Trophoblast cell (in vitro differentiated cells and primary cell): ENCODE data around the gene SYPL1.

Source experiments
- DNase-seq, 2 donors: peaks; one replicate each; pipeline ENCODE4 v3.0.0-alpha.2; 2016
- H2AFZ ChIP-seq: 2 replicates; pipeline ENCODE4 v1.6.1; 2013; ENCODE audit warnings: low read length, moderate library complexity, mild to moderate bottlenecking; ENCODE audit not compliant: insufficient read depth, poor library complexity
- H2AK5ac ChIP-seq: 2 replicates; pipeline ENCODE4 v1.6.1; 2013; ENCODE audit warnings: mild to moderate bottlenecking, low read length
- H2BK120ac ChIP-seq: 2 replicates; pipeline ENCODE4 v1.6.1; 2013; ENCODE audit warnings: low read length, mild to moderate bottlenecking, moderate library complexity; ENCODE audit not compliant: insufficient read depth, poor library complexity
- H2BK12ac ChIP-seq: 2 replicates; pipeline ENCODE4 v1.6.1; 2013; ENCODE audit warnings: mild to moderate bottlenecking, low read length, moderate library complexity
- H2BK5ac ChIP-seq: 2 replicates; pipeline ENCODE4 v1.6.1; 2013; ENCODE audit warnings: low read length, low read depth, moderate library complexity, mild to moderate bottlenecking; ENCODE audit not compliant: poor library complexity
- H3K14ac ChIP-seq: 2 replicates; pipeline ENCODE4 v1.6.1; 2013; ENCODE audit warnings: mild to moderate bottlenecking, low read length
- H3K18ac ChIP-seq: 2 replicates; pipeline ENCODE4 v1.6.1; 2013; ENCODE audit warnings: mild to moderate bottlenecking, low read length
- H3K23ac ChIP-seq: 2 replicates; pipeline ENCODE4 v1.6.1; 2013; ENCODE audit warnings: low read length
- H3K27ac ChIP-seq: 2 replicates; pipeline ENCODE4 v1.5.1; 2013; ENCODE audit warnings: low read depth, mild to moderate bottlenecking, inconsistent platforms, low read length, moderate library complexity
- H3K27me3 ChIP-seq: 2 replicates; pipeline ENCODE4 v1.6.1; 2013; ENCODE audit warnings: inconsistent platforms, mild to moderate bottlenecking, low read length, moderate library complexity; ENCODE audit not compliant: insufficient read depth
- H3K36me3 ChIP-seq, 2 experiments: 1 replicate in 1 of 2; 2 replicates in 1 of 2; pipeline ENCODE4 v1.6.1; 2013; ENCODE audit warnings: low read length in 2 of 2, mild to moderate bottlenecking in 2 of 2, moderate library complexity in 1 of 2; ENCODE audit not compliant: insufficient read depth in 2 of 2, control insufficient read depth in 1 of 2
- H3K4ac ChIP-seq: 2 replicates; pipeline ENCODE4 v1.6.1; 2013; ENCODE audit warnings: low read depth, mild to moderate bottlenecking, low read length, moderate library complexity
- H3K4me1 ChIP-seq, 2 experiments: 1 replicate in 1 of 2; 2 replicates in 1 of 2; pipeline ENCODE4 v1.6.1; 2013; ENCODE audit warnings: low read length in 2 of 2, mild to moderate bottlenecking in 2 of 2, moderate library complexity in 1 of 2; ENCODE audit not compliant: insufficient read depth in 2 of 2, control insufficient read depth in 1 of 2
- H3K4me2 ChIP-seq: 2 replicates; pipeline ENCODE4 v1.6.1; 2013; ENCODE audit warnings: inconsistent platforms, mild to moderate bottlenecking, low read length, moderate library complexity
- H3K4me3 ChIP-seq: 2 replicates; pipeline ENCODE4 v1.5.1; 2013; ENCODE audit warnings: mild to moderate bottlenecking, low read depth, low read length, inconsistent platforms
- H3K79me1 ChIP-seq: one replicate; pipeline ENCODE4 v1.6.1; 2013; ENCODE audit warnings: low read length
- H3K79me2 ChIP-seq: 2 replicates; pipeline ENCODE4 v1.6.1; 2013; ENCODE audit warnings: low read length, mild to moderate bottlenecking; ENCODE audit not compliant: control insufficient read depth, insufficient read depth, poor library complexity
- H3K9ac ChIP-seq: 2 replicates; pipeline ENCODE4 v1.6.1; 2013; ENCODE audit warnings: mild to moderate bottlenecking, low read length
- H3K9me3 ChIP-seq: 2 replicates; pipeline ENCODE4 v1.6.1; 2013; ENCODE audit warnings: low read depth, mild to moderate bottlenecking, control low read depth, inconsistent platforms, low read length; ENCODE audit not compliant: insufficient read depth
- H4K12ac ChIP-seq: 2 replicates; pipeline ENCODE4 v1.6.1; 2013; ENCODE audit warnings: low read depth, mild to moderate bottlenecking, low read length, moderate library complexity
- H4K8ac ChIP-seq: 2 replicates; pipeline ENCODE4 v1.6.1; 2013; ENCODE audit warnings: low read depth, mild to moderate bottlenecking, low read length, moderate library complexity
- H4K91ac ChIP-seq: one replicate; pipeline ENCODE4 v1.6.1; 2013; ENCODE audit warnings: low read depth, mild to moderate bottlenecking, low read length, moderate library complexity
- WGBS: extraction: QIAGEN DNeasy Blood & Tissue Kit; methylation state at CpG from one replicate; pipeline ENCODE4 v1.1.7; 2013; ENCODE audit warnings: missing lambda C conversion rate; ENCODE audit not compliant: insufficient read length, insufficient coverage; ENCODE audit errors: extremely low coverage; 5-methylcytosine and 5-hydroxymethylcytosine counted together

SYPL1 gene

GRCh38 chr7:106071999-106072714 lies 40.0 kb downstream of the SYPL1 start:
- Histone ChIP-seq H4K12ac (no peak overlapping the region), H3K23ac (no peak overlapping the region), H3K79me2 (no peaks in the 10 kb centered on the region), H4K91ac (no peak overlapping the region), H3K9me3 (no peaks in the 10 kb centered on the region), H2BK120ac (no peak overlapping the region), H3K14ac (no peak overlapping the region), H3K9ac (no peak overlapping the region), H3K4me1 (peaks cover 6 to 11% of the 10 kb centered on the region in 2 experiments), H3K18ac (no peak overlapping the region), H3K4me3 (no peak overlapping the region), H2AK5ac (no peak overlapping the region), H3K4me2 (no peak overlapping the region), H3K36me3 (no peaks in the 10 kb centered on the region), H2BK12ac (no peak overlapping the region), H2AFZ (no peak overlapping the region), H3K27me3 (no peaks in the 10 kb centered on the region), H3K79me1 (no peaks in the 10 kb centered on the region), H2BK5ac (no peak overlapping the region), H3K4ac (no peak overlapping the region), H3K27ac (no peak overlapping the region), H4K8ac (no peak overlapping the region)
- WGBS, result no CpG with 5 or more reads among the region's 9 CpGs
- peak in 1 of 2 donors; percentile 42 for DNase-seq

- H3K4me3 ChIP-seq, result no peak overlapping the region
- H3K79me1 ChIP-seq, result no peaks in the 10 kb centered on the region
- H4K8ac ChIP-seq, result no peak overlapping the region
- H4K12ac ChIP-seq, result no peak overlapping the region
- no peak overlapping the region for H3K4ac ChIP-seq
- H3K18ac ChIP-seq, result no peak overlapping the region
- no peak overlapping the region for H4K91ac ChIP-seq
- WGBS, result no CpG with 5 or more reads among the region's 9 CpGs
- no peak overlapping the region for H2BK120ac ChIP-seq
- H3K27ac ChIP-seq, result no peak overlapping the region
- no peak overlapping the region for H2BK5ac ChIP-seq
- no peak overlapping the region for H3K23ac ChIP-seq
- H3K14ac ChIP-seq, result no peak overlapping the region
- H3K4me2 ChIP-seq, result no peak overlapping the region
- H2AK5ac ChIP-seq, result no peak overlapping the region
- no peaks in the 10 kb centered on the region for H3K36me3 ChIP-seq
- peaks cover 6 to 11% of the 10 kb centered on the region in 2 experiments for H3K4me1 ChIP-seq
- H3K9me3 ChIP-seq, result no peaks in the 10 kb centered on the region
- H3K27me3 ChIP-seq, result no peaks in the 10 kb centered on the region
- no peak overlapping the region for H3K9ac ChIP-seq
- no peak overlapping the region for H2AFZ ChIP-seq
- peak; percentile 81 to 86 for DNase-seq
- H2BK12ac ChIP-seq, result no peak overlapping the region
- no peaks in the 10 kb centered on the region for H3K79me2 ChIP-seq
These were observed 40.6 kb downstream of the SYPL1 start for GRCh38 chr7:106071356-106071998.

GRCh38 chr7:106070567-106071254 lies 41.4 kb downstream of the SYPL1 start:
- Histone ChIP-seq H3K79me1 (no peaks in the 10 kb centered on the region), H3K9ac (no peak overlapping the region), H3K27me3 (no peaks in the 10 kb centered on the region), H4K8ac (no peak overlapping the region), H3K9me3 (no peaks in the 10 kb centered on the region), H2BK120ac (no peak overlapping the region), H2BK5ac (no peak overlapping the region), H2AK5ac (no peak overlapping the region), H2BK12ac (no peak overlapping the region), H2AFZ (no peak overlapping the region), H4K12ac (no peak overlapping the region), H3K4me2 (no peak overlapping the region), H3K36me3 (no peaks in the 10 kb centered on the region), H3K27ac (no peak overlapping the region), H3K4me3 (no peak overlapping the region), H4K91ac (no peak overlapping the region), H3K79me2 (no peaks in the 10 kb centered on the region), H3K14ac (no peak overlapping the region), H3K4me1 (peaks cover 6 to 13% of the 10 kb centered on the region in 2 experiments), H3K18ac (no peak overlapping the region), H3K23ac (no peak overlapping the region), H3K4ac (no peak overlapping the region)
- WGBS, result no CpG with 5 or more reads among the region's 8 CpGs
- DNase-seq, result no peak

- WGBS, result no CpG with 5 or more reads among the region's 5 CpGs
These were observed 41.9 kb downstream of the SYPL1 start for GRCh38 chr7:106070201-106070551.

More at GRCh38 chr7:106070201-106070551, 41.9 kb downstream of the SYPL1 start:
- H3K4me3 ChIP-seq, result no peak overlapping the region
- H4K12ac ChIP-seq, result no peak overlapping the region
- no peak overlapping the region for H3K9ac ChIP-seq
- no peak overlapping the region for H2BK120ac ChIP-seq
- no peak overlapping the region for H3K27ac ChIP-seq
- no peaks in the 10 kb centered on the region for H3K79me1 ChIP-seq
- no peak overlapping the region for H3K18ac ChIP-seq
- H3K4me1 ChIP-seq, result peaks cover 11 to 19% of the 10 kb centered on the region in 2 experiments
- no peaks in the 10 kb centered on the region for H3K27me3 ChIP-seq
- no peak overlapping the region for H2BK5ac ChIP-seq
- H3K23ac ChIP-seq, result no peak overlapping the region
- H3K4ac ChIP-seq, result no peak overlapping the region
- H3K36me3 ChIP-seq, result no peaks in the 10 kb centered on the region
- H3K79me2 ChIP-seq, result no peaks in the 10 kb centered on the region
- H3K14ac ChIP-seq, result no peak overlapping the region
- H2BK12ac ChIP-seq, result no peak overlapping the region
- peak; percentile 33 to 50 for DNase-seq
- no peak overlapping the region for H4K8ac ChIP-seq
- H2AK5ac ChIP-seq, result no peak overlapping the region
- H3K4me2 ChIP-seq, result no peak overlapping the region
- no peak overlapping the region for H4K91ac ChIP-seq
- H3K9me3 ChIP-seq, result no peaks in the 10 kb centered on the region
- H2AFZ ChIP-seq, result no peak overlapping the region
